Midbrain (tissue), 1 donor: ENCODE data around the gene SPON1.
"Not testable (repeated sequence)": the region's sequence is repeated elsewhere in the genome, so short reads cannot be mapped to it uniquely, and the experiment has no call there.

Experiments used
- DNase-seq: peaks from one replicate; lab custom pipeline; 2025; lab: John Stamatoyannopoulos, UW

The SPON1 gene

DNA sequence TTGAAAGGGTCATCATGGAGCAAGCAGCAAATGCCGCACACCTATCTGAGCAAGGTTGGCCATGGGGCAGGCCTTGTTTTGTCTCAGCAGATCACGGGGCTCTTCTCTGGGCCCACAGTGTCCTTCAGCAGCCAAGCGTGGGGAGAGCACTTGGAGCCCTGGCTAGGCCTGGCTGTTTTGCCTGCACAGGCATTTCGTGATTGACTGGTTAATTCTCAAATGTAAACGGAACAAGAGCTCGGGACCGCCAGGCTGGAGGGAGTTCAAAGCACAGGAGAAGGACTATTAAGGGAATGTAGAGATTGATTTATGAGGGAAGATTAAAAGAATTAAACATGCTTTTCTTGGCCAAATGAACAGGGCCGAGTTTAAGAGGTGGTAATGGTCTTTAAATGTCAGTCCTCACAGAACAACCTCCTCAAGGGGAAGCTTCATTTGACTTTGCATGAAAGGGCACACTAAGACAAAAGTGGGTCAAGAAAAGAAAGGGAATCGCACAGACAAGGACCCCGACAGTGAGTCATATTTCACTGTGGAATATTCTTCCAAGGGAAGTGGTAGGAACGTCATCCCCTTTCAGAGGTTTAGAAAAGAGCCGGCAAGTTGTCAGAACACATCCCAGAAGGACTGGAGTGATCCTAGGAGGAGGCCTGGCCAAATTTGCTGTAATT, 20.7 kb downstream of the SPON1 start:
- no peak for DNase-seq

DNA sequence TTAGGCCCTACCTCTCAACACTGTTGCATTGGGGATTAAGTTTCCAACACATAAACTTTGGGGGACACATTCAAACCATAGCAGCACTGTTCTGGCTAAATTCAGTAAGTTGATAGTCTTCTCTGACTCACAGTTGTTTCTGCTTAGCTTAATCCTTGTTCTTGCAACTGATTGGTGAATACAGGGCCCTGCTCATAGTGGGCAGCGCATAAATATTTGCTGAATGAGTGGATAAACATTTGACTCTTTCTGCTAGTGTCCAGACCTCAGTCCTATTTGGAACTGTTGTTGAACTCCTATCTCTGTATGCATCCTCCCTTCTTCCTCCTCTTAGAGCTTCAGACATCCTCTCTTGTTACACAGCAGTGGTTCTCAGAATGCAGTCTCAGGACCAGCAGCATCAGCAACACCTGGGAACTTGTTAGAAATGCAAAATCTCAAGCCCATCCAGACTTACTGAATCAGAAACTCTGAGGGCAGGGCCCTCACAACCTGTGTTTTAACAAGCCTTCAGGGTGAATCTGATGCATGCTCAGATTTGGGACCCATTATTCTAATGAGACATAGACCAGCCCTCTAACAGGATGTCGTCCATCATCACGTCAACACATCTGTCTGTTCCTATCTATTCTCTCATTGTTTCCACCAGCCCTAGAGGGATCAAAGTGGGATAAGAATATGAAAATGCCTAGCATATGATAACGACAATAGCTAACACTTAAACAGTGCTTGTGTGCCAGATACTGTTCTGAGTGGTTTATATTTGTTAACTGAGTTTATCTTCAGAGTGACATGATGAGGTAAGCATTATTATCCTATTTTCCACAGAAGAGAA, 22.3 kb downstream of the SPON1 start:
- no peak for DNase-seq

DNA sequence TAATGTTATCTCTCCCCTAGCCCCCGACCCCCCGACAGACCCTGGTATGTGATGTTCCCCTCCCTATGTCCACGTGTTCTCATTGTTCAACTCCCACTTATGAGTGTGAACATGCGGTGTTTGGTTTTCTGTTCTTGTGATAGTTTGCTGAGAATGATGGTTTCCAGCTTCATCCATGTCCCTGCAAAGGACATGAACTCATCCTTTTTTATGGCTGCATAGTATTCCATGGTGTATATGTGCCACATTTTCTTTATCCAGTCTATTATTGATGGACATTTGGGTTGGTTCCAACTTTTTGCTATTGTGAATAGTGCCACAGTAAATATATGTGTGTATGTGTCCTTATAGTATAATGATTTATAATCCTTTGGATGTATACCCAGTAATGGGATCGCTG, 24.2 kb downstream of the SPON1 start:
- DNase-seq, result not testable (repeated sequence)

- not testable (repeated sequence) for DNase-seq
These were observed 29.8 kb downstream of the SPON1 start for GRCh38 chr11:13992158-13992856.

- no peak for DNase-seq
These were observed 30.7 kb downstream of the SPON1 start for GRCh38 chr11:13993096-13993765.

DNA sequence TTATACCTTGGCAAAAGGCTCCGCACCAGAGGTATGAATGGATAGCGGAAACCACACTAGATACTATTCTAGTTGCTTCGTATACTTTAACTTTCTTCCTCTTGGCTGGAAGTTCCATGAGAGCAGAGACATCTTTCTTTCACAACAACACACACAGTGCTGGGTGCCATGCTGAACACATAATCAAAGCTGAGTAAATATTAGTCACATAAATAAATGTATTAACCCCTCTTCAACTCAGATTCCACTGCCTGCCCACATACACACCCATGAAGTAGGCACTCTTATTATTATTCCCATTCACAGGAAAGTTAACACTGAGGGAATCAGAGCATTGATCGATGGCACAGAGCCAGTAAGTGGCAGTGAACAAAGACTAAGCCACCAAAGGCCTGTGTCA, 35.4 kb downstream of the SPON1 start:
- DNase-seq, result no peak

DNA sequence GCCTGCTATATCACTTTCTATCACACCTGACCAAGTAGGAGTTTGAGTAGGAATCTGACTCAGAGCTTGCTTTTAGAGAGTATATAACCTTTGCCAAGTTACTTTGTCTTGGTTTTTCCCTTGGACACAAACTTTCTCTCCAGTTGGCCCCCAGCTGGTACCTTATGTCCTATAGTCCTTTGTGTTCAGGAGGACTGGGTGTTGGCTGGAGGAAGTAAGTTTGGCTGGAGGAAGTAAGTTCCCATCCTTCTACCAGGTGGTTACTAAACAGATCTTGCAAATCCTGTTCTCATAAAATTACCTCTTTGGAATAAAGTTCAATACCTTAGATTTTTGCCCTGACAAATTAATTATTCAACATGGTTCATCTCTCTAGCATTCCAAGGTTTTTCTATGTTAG, 37.2 kb downstream of the SPON1 start:
- DNase-seq, result no peak

- DNase-seq, result no peak
These were observed 39.1 kb downstream of the SPON1 start for GRCh38 chr11:14001597-14001996.

- DNase-seq, result no peak
These were observed 45.0 kb downstream of the SPON1 start for GRCh38 chr11:14007566-14007965.

DNA sequence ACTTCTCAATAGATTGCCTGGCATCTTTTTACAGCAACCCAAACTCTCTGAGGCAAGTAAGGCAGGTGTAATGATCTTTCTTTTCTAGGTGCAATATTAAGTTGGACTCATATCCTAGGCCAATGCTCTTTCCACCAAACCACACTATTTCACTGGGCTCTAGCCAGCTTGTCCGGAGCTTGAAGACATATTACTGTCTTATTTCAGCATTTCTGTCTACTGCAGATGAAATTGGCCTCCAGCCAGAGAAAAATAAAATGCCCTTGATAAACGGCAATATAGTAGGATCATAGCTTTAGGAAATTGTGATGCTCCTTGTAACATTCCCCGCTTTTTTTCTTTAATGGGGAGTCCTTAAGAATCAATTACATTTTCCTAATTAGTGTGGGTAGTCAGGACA, 48.1 kb downstream of the SPON1 start:
- no peak for DNase-seq

DNA sequence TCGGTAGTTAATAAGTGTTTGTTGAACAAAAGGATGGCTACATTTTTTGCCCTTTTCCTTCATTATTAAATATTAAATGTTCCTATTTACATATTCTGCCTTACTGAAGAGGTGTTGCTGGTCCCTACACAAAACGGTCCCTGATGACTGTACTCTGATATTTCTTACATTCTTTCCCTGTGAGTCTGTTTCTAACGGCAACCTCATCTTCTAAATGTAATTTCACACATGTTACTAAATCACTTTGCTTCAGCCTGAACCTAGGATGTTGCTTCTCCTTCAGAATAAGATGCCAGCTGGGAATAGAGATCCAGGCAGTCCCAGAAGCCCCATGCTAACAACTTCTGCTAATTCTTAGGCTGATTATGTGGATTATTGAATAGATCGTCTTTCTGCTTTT, 50.3 kb downstream of the SPON1 start:
- DNase-seq, result no peak

DNA sequence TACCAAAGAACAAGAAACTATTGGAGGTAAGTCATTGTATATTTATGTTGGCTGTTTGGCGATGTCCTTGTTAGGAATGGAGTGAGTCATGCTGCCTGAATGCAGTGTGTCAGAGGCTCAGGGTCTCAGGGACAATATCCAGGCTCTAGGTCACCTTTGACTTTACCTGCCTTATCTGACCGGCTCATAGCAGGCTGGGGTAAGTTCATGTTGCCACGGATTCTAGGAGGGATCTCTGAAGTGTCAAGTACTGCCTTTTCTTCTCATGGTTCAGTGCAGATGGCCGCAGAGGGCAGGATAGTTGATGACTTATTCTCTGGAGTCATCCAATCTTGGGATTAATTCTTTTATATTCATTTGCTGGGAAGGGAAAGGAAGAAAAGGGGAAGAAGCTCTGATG, 53.2 kb downstream of the SPON1 start:
- no peak for DNase-seq

GRCh38 chr11:14018441-14018840, 55.9 kb downstream of the SPON1 start:
- DNase-seq, result no peak

- DNase-seq, result no peak
These were observed 59.2 kb downstream of the SPON1 start for GRCh38 chr11:14021738-14022137.

DNA sequence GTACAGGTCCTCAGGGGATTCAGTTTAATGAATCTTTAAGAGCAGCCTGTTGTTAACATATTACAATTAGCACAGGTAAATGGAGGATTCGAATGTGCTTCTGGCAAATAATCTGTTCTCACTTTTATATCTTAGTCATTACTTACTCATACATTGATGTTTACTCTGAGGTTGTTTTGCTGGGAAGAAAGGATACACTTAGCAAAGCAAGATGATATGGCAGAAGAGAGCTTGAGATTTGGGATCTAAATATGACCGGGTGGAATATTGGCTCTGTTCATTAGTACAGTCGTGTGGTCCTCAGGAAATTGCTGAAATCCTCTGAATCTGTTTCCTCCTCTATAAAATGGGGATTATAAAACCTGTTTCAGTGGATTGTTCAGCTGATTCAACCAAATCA, 59.7 kb downstream of the SPON1 start:
- no peak for DNase-seq

DNA sequence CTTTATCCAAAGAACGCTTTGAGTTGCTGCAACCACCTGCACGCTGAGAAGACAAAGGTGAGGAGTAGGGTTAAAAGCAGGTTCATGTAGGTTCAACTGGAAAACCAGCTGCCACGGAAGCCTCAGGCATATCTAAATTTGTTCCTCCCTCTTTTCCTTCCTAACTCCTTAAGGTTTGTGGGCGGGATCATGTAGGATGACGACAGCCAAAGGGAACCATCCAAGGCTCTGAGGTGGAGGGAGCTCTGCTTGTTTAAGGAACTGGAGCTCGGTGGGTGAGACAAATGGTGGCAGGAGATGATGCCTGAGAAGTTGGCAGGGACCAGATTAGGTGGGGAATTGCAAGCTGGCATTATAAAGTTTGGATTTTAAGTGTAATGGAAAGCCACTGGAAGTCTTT, 60.3 kb downstream of the SPON1 start:
- no peak for DNase-seq

DNA sequence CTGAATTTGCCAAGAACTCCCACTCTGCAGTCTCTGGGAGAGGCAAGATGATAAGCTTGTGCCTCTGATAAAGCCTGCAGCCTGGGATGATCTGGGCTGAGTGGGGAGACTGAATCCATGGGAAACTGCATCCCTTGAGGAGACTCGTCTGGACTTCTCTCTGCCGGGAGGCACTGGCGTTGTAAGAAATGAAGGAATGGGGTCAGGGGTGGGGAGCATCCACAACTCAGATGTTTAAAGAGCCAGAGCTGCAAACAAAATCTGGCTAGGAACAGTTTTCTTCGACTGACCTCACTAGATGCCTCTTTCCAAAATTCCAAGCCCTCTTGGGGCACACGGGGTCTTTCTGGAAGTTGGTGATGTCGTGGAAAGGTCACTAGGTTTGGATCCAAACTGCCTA, 64.4 kb downstream of the SPON1 start:
- no peak for DNase-seq

DNA sequence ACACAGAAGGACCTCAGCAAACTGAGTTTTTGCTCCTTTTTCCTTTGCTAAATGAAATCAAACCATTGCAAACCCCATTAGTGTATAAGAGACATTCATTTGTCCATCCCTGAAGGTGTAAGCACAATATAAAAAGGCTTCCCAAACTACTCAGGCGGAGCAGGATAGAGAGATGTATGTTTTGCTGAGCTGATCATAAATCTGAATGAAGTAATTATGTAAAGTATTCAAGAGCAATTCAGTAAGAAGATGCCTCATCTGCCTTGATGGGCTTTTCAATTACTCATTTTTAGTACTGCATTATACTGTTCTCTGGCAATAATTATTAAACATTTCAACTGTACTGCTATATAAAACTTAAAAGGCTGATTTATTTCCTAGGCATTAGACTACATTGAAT, 65.0 kb downstream of the SPON1 start:
- no peak for DNase-seq

- DNase-seq, result no peak
These were observed 66.9 kb downstream of the SPON1 start for GRCh38 chr11:14029440-14029839.

- no peak for DNase-seq
These were observed 67.7 kb downstream of the SPON1 start for GRCh38 chr11:14029971-14030920.

GRCh38 chr11:14035526-14035925, 73.0 kb downstream of the SPON1 start:
- not testable (repeated sequence) for DNase-seq
